GM23338 (cell line): ENCODE data around the gene PAM.

Experiments used
- CREB1 ChIP-seq: fragments of 250-450 bp; sonication (Bioruptor Pico); IDR thresholded peaks from 2 replicates; pipeline ENCODE4 v1.5.0; 2020; ENCODE audit warnings: low read depth, mild to moderate bottlenecking, moderate library complexity
- EZH2 ChIP-seq: fragments of 200-600 bp; sonication (generic); IDR thresholded peaks from one replicate; pipeline ENCODE4 v1.8.0; 2017; ENCODE audit warnings: antibody characterized with exemption, mild to moderate bottlenecking, low read depth; ENCODE audit not compliant: unreplicated experiment
- EZH2phosphoT487 ChIP-seq: fragments of 200-600 bp; sonication (generic); IDR thresholded peaks from one replicate; pipeline ENCODE4 v1.8.1; 2018; ENCODE audit warnings: antibody characterized with exemption; ENCODE audit not compliant: unreplicated experiment
- JUNB ChIP-seq: IDR thresholded peaks from one replicate; pipeline ENCODE4 v1.6.1; 2016; ENCODE audit warnings: antibody characterized with exemption; ENCODE audit not compliant: unreplicated experiment
- NANOG ChIP-seq: IDR thresholded peaks from 2 replicates; pipeline ENCODE4 v1.6.1; 2016; ENCODE audit warnings: antibody characterized with exemption, borderline replicate concordance
- POLR2AphosphoS5 ChIP-seq: IDR thresholded peaks from 2 replicates; pipeline ENCODE4 v1.6.1; 2016; ENCODE audit warnings: antibody characterized with exemption, low read depth
- STAT1 ChIP-seq: IDR thresholded peaks from one replicate; pipeline ENCODE4 v1.6.1; 2016; ENCODE audit warnings: antibody characterized with exemption; ENCODE audit not compliant: unreplicated experiment
- ZNF114 ChIP-seq: fragments of 250-450 bp; sonication (Bioruptor Pico); IDR thresholded peaks from 2 replicates; pipeline ENCODE4 v1.5.0; 2020; ENCODE audit warnings: mild to moderate bottlenecking, moderate library complexity
- ZNF331 ChIP-seq: fragments of 250-450 bp; sonication (Bioruptor Pico); IDR thresholded peaks from 2 replicates; pipeline ENCODE4 v1.5.0; 2020; ENCODE audit warnings: low read depth, mild to moderate bottlenecking, moderate library complexity
- TF ChIP-seq, protein P1 (sequence below), 2 experiments: fragments of 200-600 bp in 1 of 2; sonication (generic) in 1 of 2; conservative IDR thresholded peaks; 2 replicates each; pipeline versions ENCODE4 v1.5.1 to v1.6.1; 2016 to 2017; ENCODE audit warnings: antibody characterized with exemption in 2 of 2, low read depth in 2 of 2, mild to moderate bottlenecking in 2 of 2, moderate library complexity in 1 of 2
- TF ChIP-seq, protein P2 (sequence below): IDR thresholded peaks from one replicate; pipeline ENCODE4 v1.6.1; 2018; ENCODE audit warnings: antibody characterized with exemption; ENCODE audit not compliant: unreplicated experiment
- TF ChIP-seq, protein P3 (sequence below): IDR thresholded peaks from 2 replicates; pipeline ENCODE4 v1.6.1; 2016; ENCODE audit warnings: antibody characterized with exemption
- TF ChIP-seq, protein P4 (sequence below): fragments of 250-450 bp; sonication (Bioruptor Pico); IDR thresholded peaks from 2 replicates; pipeline ENCODE4 v1.5.0; 2020; ENCODE audit warnings: mild to moderate bottlenecking, moderate library complexity

DNA sequence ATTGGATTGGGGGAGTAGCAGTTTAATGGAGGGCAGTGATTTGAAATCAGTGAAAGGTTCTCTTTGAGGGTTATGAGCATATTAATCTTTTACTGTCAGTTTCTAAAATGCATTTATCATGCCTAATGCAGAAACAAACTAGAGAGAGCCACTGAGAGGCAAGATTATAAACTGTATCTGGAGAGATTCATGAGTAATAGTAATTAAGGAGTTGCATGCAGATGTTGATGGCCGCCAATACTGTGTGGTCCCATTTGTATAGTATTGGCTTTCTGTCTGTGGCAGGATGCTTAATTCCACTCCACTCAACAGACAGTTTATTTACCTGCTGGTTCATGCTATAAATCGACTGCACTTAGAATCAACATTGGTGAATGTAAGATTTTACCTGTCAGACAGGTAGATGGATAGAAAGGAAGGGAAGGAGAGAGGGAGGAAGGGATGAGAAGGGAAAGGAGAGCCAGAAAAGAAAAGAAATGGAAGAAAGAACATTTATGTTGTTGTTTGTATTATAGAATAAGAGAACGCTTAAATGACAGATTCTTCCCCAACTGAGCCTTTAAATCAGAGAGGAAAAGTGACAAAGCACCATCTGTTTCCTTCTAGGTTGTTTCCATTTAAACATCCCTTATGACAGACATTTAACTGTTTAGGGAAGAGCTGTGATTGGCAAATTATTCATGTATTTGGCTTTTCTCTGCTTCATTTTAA is 146.5 kb downstream of the PAM start:
- TF ChIP-seq JUNB = no peak
- TF ChIP-seq, protein P1, sequence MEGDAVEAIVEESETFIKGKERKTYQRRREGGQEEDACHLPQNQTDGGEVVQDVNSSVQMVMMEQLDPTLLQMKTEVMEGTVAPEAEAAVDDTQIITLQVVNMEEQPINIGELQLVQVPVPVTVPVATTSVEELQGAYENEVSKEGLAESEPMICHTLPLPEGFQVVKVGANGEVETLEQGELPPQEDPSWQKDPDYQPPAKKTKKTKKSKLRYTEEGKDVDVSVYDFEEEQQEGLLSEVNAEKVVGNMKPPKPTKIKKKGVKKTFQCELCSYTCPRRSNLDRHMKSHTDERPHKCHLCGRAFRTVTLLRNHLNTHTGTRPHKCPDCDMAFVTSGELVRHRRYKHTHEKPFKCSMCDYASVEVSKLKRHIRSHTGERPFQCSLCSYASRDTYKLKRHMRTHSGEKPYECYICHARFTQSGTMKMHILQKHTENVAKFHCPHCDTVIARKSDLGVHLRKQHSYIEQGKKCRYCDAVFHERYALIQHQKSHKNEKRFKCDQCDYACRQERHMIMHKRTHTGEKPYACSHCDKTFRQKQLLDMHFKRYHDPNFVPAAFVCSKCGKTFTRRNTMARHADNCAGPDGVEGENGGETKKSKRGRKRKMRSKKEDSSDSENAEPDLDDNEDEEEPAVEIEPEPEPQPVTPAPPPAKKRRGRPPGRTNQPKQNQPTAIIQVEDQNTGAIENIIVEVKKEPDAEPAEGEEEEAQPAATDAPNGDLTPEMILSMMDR (conservative IDR thresholded peaks at IDR 0.05; ENCODE audit: low read depth in 2 of 2) = no peak
- no peak for TF ChIP-seq EZH2phosphoT487
- no peak for TF ChIP-seq POLR2AphosphoS5
- TF ChIP-seq, protein P2, sequence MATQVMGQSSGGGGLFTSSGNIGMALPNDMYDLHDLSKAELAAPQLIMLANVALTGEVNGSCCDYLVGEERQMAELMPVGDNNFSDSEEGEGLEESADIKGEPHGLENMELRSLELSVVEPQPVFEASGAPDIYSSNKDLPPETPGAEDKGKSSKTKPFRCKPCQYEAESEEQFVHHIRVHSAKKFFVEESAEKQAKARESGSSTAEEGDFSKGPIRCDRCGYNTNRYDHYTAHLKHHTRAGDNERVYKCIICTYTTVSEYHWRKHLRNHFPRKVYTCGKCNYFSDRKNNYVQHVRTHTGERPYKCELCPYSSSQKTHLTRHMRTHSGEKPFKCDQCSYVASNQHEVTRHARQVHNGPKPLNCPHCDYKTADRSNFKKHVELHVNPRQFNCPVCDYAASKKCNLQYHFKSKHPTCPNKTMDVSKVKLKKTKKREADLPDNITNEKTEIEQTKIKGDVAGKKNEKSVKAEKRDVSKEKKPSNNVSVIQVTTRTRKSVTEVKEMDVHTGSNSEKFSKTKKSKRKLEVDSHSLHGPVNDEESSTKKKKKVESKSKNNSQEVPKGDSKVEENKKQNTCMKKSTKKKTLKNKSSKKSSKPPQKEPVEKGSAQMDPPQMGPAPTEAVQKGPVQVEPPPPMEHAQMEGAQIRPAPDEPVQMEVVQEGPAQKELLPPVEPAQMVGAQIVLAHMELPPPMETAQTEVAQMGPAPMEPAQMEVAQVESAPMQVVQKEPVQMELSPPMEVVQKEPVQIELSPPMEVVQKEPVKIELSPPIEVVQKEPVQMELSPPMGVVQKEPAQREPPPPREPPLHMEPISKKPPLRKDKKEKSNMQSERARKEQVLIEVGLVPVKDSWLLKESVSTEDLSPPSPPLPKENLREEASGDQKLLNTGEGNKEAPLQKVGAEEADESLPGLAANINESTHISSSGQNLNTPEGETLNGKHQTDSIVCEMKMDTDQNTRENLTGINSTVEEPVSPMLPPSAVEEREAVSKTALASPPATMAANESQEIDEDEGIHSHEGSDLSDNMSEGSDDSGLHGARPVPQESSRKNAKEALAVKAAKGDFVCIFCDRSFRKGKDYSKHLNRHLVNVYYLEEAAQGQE = no peak
- TF ChIP-seq CREB1 (CRISPR knock-in tag) = no peak
- no peak for TF ChIP-seq EZH2
- no peak for TF ChIP-seq ZNF331 (CRISPR knock-in tag)
- no peak for TF ChIP-seq ZNF114 (CRISPR knock-in tag)
- TF ChIP-seq STAT1 = no peak
- TF ChIP-seq, protein P3, sequence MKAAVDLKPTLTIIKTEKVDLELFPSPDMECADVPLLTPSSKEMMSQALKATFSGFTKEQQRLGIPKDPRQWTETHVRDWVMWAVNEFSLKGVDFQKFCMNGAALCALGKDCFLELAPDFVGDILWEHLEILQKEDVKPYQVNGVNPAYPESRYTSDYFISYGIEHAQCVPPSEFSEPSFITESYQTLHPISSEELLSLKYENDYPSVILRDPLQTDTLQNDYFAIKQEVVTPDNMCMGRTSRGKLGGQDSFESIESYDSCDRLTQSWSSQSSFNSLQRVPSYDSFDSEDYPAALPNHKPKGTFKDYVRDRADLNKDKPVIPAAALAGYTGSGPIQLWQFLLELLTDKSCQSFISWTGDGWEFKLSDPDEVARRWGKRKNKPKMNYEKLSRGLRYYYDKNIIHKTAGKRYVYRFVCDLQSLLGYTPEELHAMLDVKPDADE = no peak
- no peak for TF ChIP-seq NANOG
- TF ChIP-seq, protein P4, sequence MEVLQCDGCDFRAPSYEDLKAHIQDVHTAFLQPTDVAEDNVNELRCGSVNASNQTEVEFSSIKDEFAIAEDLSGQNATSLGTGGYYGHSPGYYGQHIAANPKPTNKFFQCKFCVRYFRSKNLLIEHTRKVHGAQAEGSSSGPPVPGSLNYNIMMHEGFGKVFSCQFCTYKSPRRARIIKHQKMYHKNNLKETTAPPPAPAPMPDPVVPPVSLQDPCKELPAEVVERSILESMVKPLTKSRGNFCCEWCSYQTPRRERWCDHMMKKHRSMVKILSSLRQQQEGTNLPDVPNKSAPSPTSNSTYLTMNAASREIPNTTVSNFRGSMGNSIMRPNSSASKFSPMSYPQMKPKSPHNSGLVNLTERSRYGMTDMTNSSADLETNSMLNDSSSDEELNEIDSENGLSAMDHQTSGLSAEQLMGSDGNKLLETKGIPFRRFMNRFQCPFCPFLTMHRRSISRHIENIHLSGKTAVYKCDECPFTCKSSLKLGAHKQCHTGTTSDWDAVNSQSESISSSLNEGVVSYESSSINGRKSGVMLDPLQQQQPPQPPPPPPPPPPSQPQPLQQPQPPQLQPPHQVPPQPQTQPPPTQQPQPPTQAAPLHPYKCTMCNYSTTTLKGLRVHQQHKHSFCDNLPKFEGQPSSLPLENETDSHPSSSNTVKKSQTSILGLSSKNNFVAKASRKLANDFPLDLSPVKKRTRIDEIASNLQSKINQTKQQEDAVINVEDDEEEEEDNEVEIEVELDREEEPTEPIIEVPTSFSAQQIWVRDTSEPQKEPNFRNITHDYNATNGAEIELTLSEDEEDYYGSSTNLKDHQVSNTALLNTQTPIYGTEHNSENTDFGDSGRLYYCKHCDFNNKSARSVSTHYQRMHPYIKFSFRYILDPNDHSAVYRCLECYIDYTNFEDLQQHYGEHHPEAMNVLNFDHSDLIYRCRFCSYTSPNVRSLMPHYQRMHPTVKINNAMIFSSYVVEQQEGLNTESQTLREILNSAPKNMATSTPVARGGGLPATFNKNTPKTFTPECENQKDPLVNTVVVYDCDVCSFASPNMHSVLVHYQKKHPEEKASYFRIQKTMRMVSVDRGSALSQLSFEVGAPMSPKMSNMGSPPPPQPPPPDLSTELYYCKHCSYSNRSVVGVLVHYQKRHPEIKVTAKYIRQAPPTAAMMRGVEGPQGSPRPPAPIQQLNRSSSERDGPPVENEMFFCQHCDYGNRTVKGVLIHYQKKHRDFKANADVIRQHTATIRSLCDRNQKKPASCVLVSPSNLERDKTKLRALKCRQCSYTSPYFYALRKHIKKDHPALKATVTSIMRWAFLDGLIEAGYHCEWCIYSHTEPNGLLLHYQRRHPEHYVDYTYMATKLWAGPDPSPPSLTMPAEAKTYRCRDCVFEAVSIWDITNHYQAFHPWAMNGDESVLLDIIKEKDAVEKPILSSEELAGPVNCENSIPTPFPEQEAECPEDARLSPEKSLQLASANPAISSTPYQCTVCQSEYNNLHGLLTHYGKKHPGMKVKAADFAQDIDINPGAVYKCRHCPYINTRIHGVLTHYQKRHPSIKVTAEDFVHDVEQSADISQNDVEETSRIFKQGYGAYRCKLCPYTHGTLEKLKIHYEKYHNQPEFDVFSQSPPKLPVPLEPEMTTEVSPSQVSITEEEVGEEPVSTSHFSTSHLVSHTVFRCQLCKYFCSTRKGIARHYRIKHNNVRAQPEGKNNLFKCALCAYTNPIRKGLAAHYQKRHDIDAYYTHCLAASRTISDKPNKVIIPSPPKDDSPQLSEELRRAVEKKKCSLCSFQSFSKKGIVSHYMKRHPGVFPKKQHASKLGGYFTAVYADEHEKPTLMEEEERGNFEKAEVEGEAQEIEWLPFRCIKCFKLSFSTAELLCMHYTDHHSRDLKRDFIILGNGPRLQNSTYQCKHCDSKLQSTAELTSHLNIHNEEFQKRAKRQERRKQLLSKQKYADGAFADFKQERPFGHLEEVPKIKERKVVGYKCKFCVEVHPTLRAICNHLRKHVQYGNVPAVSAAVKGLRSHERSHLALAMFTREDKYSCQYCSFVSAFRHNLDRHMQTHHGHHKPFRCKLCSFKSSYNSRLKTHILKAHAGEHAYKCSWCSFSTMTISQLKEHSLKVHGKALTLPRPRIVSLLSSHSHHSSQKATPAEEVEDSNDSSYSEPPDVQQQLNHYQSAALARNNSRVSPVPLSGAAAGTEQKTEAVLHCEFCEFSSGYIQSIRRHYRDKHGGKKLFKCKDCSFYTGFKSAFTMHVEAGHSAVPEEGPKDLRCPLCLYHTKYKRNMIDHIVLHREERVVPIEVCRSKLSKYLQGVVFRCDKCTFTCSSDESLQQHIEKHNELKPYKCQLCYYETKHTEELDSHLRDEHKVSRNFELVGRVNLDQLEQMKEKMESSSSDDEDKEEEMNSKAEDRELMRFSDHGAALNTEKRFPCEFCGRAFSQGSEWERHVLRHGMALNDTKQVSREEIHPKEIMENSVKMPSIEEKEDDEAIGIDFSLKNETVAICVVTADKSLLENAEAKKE (CRISPR knock-in tag) = no peak
